GM19455 (cell line): ENCODE measurements around the gene GRB2.
"Not testable (repeated sequence)": the region's sequence is repeated elsewhere in the genome, so short reads cannot be mapped to it uniquely, and the experiment has no call there.

Experiments used
- ATAC-seq: cut with Tn5 transposase; IDR thresholded peaks from one replicate; pipeline ENCODE4 v1.9.1; 2021; ENCODE audit not compliant: unreplicated experiment

The GRB2 gene

DNA sequence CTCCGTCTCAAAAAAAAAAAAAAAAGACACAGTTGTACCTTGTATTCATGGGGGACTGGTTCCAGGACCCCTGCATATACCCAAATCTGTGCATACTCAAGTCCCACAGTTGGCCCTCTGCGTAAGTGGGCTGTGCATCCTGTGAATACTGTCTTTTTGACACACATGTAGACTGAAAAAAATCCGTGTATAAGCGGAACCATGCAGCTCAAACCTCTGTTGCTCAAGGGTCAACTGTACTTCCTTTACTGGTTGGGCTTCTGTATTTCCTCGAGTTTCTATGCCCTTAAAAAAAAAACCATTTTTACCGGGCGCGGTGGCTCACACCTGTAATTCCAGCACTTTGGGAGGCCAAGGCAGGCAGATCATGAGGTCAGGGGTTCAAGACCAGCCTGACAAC lies 52.3 kb downstream of the GRB2 start:
- ATAC-seq, result no peak

- ATAC-seq, result no peak
These were observed 53.4 kb downstream of the GRB2 start for GRCh38 chr17:75352079-75352569.

GRCh38 chr17:75350706-75351105 lies 54.8 kb downstream of the GRB2 start:
- no peak for ATAC-seq

DNA sequence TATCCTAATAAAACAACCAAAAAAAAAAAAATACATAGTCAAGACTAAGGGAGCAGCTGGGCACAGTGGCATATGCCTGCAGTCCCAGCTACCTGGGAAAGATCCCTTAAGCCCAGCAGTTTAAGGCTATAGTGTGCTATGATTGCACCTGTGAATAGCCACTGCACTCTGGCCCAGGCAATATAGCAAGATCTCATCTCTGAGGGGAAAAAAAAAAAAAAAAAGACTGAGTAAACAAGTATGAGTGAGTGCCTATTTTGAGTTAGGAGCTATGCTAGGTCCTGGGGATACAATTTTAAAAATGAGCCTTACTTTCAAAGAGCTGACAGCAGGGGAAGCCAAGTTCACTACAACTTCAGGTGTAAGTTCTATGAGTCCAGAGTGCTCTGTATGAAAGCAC lies 55.4 kb downstream of the GRB2 start:
- no peak for ATAC-seq

DNA sequence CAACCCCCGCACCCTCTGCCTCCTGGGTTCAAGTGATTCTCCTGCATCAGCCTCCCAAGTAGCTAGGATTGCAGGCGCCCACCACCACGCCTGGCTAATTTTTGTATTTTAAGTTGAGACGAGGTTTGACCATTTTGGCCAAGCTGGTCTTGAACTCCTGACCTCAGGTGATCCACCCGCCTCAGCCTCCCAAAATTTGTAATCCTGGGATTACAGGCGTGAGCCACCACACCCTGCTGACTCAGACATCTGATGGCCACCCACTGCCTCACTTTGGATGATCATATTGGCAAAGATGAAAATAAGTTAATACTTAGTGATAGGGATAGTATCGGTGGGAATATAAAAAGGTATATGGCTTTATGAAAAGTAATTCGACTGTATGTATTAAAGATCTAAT lies 55.9 kb downstream of the GRB2 start:
- no peak for ATAC-seq

GRCh38 chr17:75348386-75349012 lies 57.0 kb downstream of the GRB2 start:
- no peak for ATAC-seq

GRCh38 chr17:75346906-75347305 lies 58.6 kb downstream of the GRB2 start:
- no peak for ATAC-seq

GRCh38 chr17:75346368-75346767 lies 59.1 kb downstream of the GRB2 start:
- not testable (repeated sequence) for ATAC-seq

DNA sequence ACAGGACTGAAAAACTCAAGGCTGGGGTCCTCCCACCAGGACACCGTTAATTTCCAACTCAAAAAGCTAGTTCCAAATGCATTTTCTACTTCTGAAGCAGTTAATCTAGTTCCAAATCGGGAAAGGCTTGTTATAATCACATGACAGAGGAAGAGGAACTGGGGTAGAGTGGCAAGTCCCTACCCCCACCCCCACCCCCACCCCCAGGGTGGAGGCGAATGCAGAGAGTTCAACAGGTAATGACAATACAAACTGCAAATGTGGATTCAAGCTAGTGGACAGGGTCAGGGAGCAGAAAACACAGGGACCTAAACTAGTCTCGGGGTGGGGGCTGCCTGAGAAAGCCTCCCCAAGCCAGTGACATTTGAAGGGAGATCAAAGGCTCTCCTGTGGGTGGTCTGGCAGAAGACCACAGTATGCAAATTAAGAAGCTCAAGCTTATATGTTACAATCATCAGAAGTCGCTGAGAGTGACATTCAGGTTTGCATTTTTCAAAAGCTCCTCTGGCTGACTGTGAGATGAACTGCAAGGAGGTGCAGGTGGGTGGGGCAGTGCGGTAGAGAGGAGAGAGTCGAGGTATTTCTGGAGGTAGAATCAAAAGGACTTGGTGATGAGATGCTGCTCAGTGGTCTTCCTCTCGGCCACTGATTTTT lies 59.8 kb downstream of the GRB2 start:
- peak; percentile 63 for ATAC-seq

- no peak for ATAC-seq
These were observed 60.8 kb downstream of the GRB2 start for GRCh38 chr17:75344666-75345065.

- no peak for ATAC-seq
These were observed 62.5 kb downstream of the GRB2 start for GRCh38 chr17:75342996-75343395.

GRCh38 chr17:75341784-75342486 lies 63.5 kb downstream of the GRB2 start:
- ATAC-seq, result no peak

DNA sequence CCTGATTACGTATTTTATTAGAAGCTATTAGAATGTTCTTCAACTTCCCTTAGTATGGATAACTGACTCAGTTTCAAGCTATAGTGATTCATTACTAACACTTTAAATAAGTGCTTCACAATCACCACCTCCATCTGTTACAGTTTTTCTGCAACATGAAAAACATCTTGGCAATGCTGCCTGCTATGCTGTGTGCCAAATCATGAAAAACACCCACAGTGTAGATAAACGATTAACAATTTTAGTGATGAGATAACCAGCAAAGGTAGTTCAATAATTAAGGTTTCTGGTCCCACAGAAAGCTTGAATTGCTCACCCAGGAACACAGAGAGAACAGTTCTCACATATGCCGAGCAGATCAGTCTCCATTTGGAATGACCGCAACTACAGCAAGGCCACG lies 64.8 kb downstream of the GRB2 start:
- no peak for ATAC-seq

DNA sequence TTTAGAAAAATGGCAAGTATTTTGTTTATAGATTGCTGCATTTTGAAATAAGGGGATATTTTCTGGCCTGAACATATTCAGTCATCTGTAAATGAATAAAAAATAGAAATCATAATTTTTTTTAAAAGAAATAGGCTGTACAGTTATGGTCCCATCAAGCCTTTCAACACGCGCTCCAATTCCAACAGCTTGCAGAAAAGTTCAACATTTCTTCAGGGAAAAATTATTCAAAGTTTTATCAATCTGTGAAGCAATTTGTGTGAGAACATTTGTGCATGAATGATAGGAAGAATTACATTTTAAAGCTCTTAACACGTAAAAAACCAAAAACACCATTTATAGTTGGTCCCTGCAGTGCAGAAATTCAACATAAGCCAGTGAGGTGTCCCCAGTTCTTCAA lies 65.5 kb downstream of the GRB2 start:
- ATAC-seq, result no peak

DNA sequence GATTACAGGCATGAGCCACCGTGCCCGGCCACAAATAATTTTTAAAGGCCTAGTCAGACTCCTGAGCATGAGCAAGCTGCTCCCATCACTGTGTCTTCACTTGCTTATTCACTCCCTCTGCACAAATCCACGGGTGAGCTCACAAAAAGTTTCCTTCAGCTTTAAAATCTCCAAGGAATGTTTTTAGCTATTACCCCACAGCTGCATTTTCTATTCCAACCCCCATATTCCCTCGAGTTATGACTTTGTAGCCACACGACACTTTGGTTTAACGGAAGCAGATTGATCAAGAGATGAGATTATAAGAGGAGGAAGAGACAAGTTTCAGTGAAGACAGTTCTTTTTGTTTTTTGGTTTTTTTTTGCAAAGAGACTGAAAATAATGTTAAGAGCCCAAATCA lies 67.1 kb downstream of the GRB2 start:
- ATAC-seq, result no peak

- ATAC-seq, result no peak
These were observed 70.2 kb downstream of the GRB2 start for GRCh38 chr17:75335315-75335714.

DNA sequence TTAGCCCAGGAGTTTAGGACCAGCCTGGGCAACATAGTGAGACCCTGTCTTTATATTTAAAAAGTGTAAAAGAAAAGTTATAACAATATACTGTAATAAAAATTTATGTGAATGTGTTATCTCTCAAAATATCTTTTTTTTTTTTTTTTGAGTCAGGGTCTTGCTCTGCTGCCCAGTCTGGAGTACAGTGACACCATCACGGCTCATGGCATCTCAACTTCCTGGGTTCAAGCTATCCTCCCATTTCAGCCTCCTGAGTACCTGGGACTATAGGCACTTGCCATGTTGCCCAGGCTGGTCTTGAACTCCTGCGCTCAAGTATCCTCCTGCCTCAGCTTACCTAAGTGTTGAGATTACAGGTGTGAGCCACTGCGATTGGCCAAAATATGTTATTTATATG lies 70.8 kb downstream of the GRB2 start:
- no peak for ATAC-seq

DNA sequence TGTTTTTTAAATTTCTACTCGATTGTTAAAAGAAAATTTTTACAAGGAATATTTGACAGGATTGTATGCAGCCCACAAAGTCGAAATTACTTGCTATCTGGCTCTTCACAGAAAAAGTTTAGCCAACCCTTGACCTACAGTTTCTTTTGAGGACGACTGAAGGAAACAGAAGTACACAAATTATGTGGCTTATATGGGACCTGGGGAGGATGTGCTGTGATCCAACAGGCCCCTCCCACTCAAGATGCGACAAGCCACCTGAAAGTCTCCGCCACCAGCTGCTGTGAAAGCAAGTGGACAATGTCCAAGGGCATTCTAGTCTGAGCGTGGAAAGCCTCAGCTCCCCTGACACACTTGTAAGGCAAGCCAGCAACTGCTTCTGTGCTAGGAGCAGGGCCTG lies 73.8 kb downstream of the GRB2 start:
- ATAC-seq, result no peak

- no peak for ATAC-seq
These were observed 77.7 kb downstream of the GRB2 start for GRCh38 chr17:75327757-75328156.

GRCh38 chr17:75326226-75326848 lies 79.1 kb downstream of the GRB2 start:
- no peak for ATAC-seq

DNA sequence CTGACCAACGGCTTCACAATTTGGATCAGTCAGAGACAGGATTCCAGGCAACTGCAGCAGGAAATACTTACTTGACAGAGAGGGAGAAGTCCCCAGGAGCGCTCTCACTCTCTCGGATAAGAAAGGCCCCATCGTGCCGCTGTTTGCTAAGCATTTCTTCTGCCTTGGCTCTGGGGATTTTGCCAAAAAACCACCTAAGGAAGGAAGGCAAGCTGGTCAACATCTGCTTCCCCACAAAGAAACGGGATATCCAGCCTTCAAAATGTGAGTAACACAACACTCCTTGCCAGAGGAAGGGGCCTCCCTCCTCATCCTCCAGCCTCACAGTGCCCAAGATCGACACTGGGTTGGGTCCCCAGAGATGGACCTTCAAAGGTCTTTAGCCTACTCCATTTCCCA lies 79.7 kb downstream of the GRB2 start:
- no peak for ATAC-seq

DNA sequence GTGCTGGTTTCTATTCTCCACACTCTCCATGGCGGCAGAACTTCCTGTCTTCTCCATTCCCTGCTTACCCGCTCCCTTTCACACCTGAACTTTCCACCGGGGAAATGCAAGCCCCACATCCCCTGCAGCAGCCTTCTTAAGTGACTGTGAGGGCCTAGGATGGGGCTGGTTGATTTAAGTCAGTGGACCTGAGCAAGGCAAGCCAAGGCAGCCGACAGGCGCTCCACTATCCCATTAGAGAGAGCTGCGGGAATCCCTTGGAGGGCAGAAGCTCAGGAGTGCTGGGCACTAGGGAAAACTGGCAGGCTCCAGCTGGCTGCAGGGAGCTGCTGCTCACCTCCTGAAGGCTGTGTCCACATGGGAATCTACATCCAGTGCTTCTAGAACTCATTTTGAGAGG lies 80.1 kb downstream of the GRB2 start:
- ATAC-seq, result no peak
